ENCODE measurements around the gene INPP5A. TPM values are rescaled to one million over a fixed set of nuclear protein-coding genes. Genes with fewer than 3 reads are reported as not detected.

Gene INPP5A
- total and polyA plus RNA-seq, 2 of the 13 experiments (the other 11 are each of a cell fraction or from before 2014, with no cell fraction given), result 17.5 to 37.9 TPM

DNA sequence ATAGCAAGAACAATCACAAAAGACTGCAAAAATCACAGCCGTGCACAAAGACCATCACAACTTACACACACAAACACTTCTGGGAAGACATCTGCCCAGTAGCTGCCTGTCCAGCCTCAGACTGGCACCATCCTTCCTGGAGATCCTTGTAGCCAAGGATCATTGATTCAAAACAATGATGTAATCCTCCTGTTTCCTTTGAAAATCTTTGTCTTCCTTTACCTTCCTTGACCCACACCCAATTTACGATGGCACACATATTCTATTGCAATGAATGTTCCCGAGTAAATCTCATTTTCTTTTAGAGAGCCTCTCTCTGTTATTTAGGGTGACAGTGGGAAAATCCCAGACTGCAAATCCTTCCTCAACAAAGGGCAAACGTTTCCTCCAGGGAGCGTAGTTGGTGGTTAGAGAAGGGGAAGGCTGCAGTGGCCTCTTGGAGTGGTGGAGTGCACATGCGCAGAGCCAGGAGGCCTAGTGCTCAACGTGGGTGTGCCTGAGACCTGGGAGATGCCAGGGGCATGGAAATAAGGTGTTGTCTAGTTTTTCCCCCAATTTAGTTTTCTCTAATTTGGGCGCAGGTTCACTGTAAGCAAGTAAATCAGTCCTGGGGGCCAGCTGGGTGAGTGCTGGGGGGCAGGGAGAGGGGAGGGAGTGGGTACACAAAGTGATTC lies 3.1 kb upstream of the INPP5A start:
- intact Hi-C loops (cut with micrococcal nuclease; ENCODE audit: unreplicated experiment), result loop anchor here (5.0 kb wide), 1 partner anchor 43 kb away; no protein-coding TSS in a partner anchor
- Histone ChIP-seq H3K36me3 (replicated peaks in 1 of 2; ENCODE audit: control insufficient read depth in 1 of 2, insufficient read depth in 2 of 2, low read length in 2 of 2) (no peaks in the 10 kb centered on the region), H3K27ac (ENCODE audit: extremely low read length, insufficient read depth, low read length) (no peak overlapping the region), H3K79me2 (ENCODE audit: insufficient read depth, low read length) (peaks cover 19% of the 10 kb centered on the region), H2AFZ (ENCODE audit: low read length) (no peak overlapping the region), H4K20me1 (ENCODE audit: insufficient read depth, low read length) (no peaks in the 10 kb centered on the region), H3K27me3 (ENCODE audit: control insufficient read depth in 1 of 2, insufficient read depth in 2 of 2, low read length in 2 of 2) (peaks cover 0 to 1% of the 10 kb centered on the region in 2 experiments; a peak in 1 of 5 replicates), H3K4me2 (ENCODE audit: low read depth, low read length) (no peak overlapping the region), H3K9me3 (ENCODE audit: low read length) (peaks cover 6% of the 10 kb centered on the region; the same call in 1 of the 2 replicates), H3K4me3 (replicated peaks in 1 of 3; ENCODE audit: insufficient read depth in 1 of 3, low read depth in 2 of 3, low read length in 3 of 3) (no peak overlapping the region), H3K4me1 (ENCODE audit: insufficient read depth, low read length) (peaks cover 32% of the 10 kb centered on the region), H3K9ac (ENCODE audit: insufficient read depth, low read depth, low read length) (no peak overlapping the region)
- in situ Hi-C loops (cut with HindIII; ENCODE audit: extremely low pct_ligation_motif_present, low pct_unique_long_range_greater_than_20kb), result loop anchor here (5.0 kb wide), 1 partner anchor 77 kb away; no protein-coding TSS in a partner anchor
- POLR2A ChIA-PET, result no interaction called here
- WGBS (ENCODE audit: low lambda C conversion rate), result 87% methylated on average over 7 of the region's 8 CpGs
- no peak for FAIRE-seq
- CTCF ChIA-PET (ENCODE audit: low intra/inter-chr PET ratio, low total read pairs), result no interaction called here
- BruUV-seq (replicated peaks), result no TSS peak
- ATAC-seq, result no peak
- no peak for TF ChIP-seq ARNT (IDR thresholded peaks at IDR 0.05)
- TF ChIP-seq ATF7 (IDR thresholded peaks at IDR 0.05), result peak; percentile 62; the same call in 1 of the 2 replicates
- no peak for TF ChIP-seq ATF7 (CRISPR knock-in tag; IDR thresholded peaks at IDR 0.05)
- no peak for TF ChIP-seq ZNF768 (CRISPR knock-in tag; IDR thresholded peaks at IDR 0.05)
- no peak for TF ChIP-seq ZNF205 (CRISPR knock-in tag; IDR thresholded peaks at IDR 0.05)
- DNase-seq (ENCODE audit: low spot score), result no peak

DNA sequence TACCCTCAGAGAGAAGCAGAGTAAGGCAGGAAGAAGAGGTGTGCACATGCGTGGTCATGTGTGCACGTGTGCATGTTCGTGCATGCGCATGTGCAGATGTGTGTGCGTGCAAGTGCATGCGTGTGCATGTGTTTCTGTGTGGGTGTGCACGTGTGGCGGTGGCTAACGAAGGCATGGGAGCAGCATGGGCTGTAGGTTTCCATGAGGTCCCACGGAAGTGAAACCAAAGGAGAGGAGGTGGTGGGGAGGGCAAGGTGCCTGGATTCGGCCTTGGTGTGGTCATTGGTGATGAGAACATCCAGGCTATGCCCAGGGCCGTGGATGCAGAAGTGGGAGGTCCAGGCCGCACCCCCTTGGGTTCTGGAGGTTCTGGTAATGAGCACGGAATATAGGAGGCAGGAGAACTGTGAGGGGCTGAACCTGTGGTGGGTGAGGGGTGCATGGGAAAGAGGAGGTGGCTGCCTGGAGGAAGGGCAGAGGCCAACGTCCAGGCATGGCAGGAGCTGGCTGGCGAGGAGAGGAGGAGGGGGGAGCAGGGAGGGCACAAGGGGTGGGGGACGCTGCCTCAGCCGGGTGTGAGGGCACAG lies 2.4 kb upstream of the INPP5A start:
- Histone ChIP-seq H3K9me3 (ENCODE audit: low read length) (peaks cover 6% of the 10 kb centered on the region; the same call in 1 of the 2 replicates), H3K4me1 (ENCODE audit: insufficient read depth, low read length) (peaks cover 38% of the 10 kb centered on the region), H2AFZ (ENCODE audit: low read length) (no peak overlapping the region), H3K79me2 (ENCODE audit: insufficient read depth, low read length) (peaks cover 20% of the 10 kb centered on the region), H3K4me3 (replicated peaks in 1 of 3; ENCODE audit: insufficient read depth in 1 of 3, low read depth in 2 of 3, low read length in 3 of 3) (no peak overlapping the region), H3K27ac (ENCODE audit: extremely low read length, insufficient read depth, low read length) (no peak overlapping the region), H3K36me3 (replicated peaks in 1 of 2; ENCODE audit: control insufficient read depth in 1 of 2, insufficient read depth in 2 of 2, low read length in 2 of 2) (no peaks in the 10 kb centered on the region), H3K4me2 (ENCODE audit: low read depth, low read length) (no peak overlapping the region), H4K20me1 (ENCODE audit: insufficient read depth, low read length) (no peaks in the 10 kb centered on the region), H3K27me3 (ENCODE audit: control insufficient read depth in 1 of 2, insufficient read depth in 2 of 2, low read length in 2 of 2) (no peaks in the 10 kb centered on the region), H3K9ac (ENCODE audit: insufficient read depth, low read depth, low read length) (no peak overlapping the region)
- ChIA-PET POLR2A (no interaction called here), CTCF (ENCODE audit: low intra/inter-chr PET ratio, low total read pairs) (no interaction called here)
- FAIRE-seq (no peak), ATAC-seq (no peak), DNase-seq (ENCODE audit: low spot score) (no peak)
- TF ChIP-seq HNF4G (IDR thresholded peaks at IDR 0.05; ENCODE audit: borderline replicate concordance, low read depth, low read length), result no peak
- no peak for TF ChIP-seq HNF4G (CRISPR knock-in tag; IDR thresholded peaks at IDR 0.05; ENCODE audit: borderline replicate concordance, low read depth)
- TF ChIP-seq, protein P1, sequence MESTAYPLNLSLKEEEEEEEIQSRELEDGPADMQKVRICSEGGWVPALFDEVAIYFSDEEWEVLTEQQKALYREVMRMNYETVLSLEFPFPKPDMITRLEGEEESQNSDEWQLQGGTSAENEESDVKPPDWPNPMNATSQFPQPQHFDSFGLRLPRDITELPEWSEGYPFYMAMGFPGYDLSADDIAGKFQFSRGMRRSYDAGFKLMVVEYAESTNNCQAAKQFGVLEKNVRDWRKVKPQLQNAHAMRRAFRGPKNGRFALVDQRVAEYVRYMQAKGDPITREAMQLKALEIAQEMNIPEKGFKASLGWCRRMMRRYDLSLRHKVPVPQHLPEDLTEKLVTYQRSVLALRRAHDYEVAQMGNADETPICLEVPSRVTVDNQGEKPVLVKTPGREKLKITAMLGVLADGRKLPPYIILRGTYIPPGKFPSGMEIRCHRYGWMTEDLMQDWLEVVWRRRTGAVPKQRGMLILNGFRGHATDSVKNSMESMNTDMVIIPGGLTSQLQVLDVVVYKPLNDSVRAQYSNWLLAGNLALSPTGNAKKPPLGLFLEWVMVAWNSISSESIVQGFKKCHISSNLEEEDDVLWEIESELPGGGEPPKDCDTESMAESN (CRISPR knock-in tag; conservative IDR thresholded peaks at IDR 0.05), result no peak
- TF ChIP-seq, protein P2, sequence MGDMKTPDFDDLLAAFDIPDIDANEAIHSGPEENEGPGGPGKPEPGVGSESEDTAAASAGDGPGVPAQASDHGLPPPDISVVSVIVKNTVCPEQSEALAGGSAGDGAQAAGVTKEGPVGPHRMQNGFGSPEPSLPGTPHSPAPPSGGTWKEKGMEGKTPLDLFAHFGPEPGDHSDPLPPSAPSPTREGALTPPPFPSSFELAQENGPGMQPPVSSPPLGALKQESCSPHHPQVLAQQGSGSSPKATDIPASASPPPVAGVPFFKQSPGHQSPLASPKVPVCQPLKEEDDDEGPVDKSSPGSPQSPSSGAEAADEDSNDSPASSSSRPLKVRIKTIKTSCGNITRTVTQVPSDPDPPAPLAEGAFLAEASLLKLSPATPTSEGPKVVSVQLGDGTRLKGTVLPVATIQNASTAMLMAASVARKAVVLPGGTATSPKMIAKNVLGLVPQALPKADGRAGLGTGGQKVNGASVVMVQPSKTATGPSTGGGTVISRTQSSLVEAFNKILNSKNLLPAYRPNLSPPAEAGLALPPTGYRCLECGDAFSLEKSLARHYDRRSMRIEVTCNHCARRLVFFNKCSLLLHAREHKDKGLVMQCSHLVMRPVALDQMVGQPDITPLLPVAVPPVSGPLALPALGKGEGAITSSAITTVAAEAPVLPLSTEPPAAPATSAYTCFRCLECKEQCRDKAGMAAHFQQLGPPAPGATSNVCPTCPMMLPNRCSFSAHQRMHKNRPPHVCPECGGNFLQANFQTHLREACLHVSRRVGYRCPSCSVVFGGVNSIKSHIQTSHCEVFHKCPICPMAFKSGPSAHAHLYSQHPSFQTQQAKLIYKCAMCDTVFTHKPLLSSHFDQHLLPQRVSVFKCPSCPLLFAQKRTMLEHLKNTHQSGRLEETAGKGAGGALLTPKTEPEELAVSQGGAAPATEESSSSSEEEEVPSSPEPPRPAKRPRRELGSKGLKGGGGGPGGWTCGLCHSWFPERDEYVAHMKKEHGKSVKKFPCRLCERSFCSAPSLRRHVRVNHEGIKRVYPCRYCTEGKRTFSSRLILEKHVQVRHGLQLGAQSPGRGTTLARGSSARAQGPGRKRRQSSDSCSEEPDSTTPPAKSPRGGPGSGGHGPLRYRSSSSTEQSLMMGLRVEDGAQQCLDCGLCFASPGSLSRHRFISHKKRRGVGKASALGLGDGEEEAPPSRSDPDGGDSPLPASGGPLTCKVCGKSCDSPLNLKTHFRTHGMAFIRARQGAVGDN (CRISPR knock-in tag; IDR thresholded peaks at IDR 0.05), result 0 out of 2 replicates have a peak, but pooled peaks have one; percentile 8
- TF ChIP-seq, protein P3, sequence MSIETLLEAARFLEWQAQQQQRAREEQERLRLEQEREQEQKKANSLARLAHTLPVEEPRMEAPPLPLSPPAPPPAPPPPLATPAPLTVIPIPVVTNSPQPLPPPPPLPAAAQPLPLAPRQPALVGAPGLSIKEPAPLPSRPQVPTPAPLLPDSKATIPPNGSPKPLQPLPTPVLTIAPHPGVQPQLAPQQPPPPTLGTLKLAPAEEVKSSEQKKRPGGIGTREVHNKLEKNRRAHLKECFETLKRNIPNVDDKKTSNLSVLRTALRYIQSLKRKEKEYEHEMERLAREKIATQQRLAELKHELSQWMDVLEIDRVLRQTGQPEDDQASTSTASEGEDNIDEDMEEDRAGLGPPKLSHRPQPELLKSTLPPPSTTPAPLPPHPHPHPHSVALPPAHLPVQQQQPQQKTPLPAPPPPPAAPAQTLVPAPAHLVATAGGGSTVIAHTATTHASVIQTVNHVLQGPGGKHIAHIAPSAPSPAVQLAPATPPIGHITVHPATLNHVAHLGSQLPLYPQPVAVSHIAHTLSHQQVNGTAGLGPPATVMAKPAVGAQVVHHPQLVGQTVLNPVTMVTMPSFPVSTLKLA (IDR thresholded peaks at IDR 0.05), result peak; percentile 65
- intact Hi-C loops (cut with micrococcal nuclease; ENCODE audit: unreplicated experiment), result loop anchor here (5.0 kb wide), 1 partner anchor 42 kb away; no protein-coding TSS in a partner anchor
- 93% methylated on average over 18 of the region's 18 CpGs for WGBS (ENCODE audit: low lambda C conversion rate)
- no TSS peak for BruUV-seq (replicated peaks)
- in situ Hi-C loops (cut with HindIII; ENCODE audit: extremely low pct_ligation_motif_present, low pct_unique_long_range_greater_than_20kb), result loop anchor here (5.0 kb wide), 1 partner anchor 78 kb away; no protein-coding TSS in a partner anchor

Data from HepG2 (cell line).